NCI-H82 treated with DMSO at 0.1 percent for 48 hours (cell line): Measurements from ENCODE around the gene RANBP3.
"Not testable (repeated sequence)": the region's sequence is repeated elsewhere in the genome, so short reads cannot be mapped to it uniquely, and the experiment has no call there.

Experiments
- DNase-seq: peaks from one replicate; lab custom pipeline; 2025; ENCODE audit not compliant: unreplicated experiment; lab: John Stamatoyannopoulos, UW

RANBP3 gene

GRCh38 chr19:5987077-5987818 is 9.3 kb upstream of the RANBP3 start:
- peak; percentile 50 for DNase-seq

GRCh38 chr19:5985837-5986236 is 7.9 kb upstream of the RANBP3 start:
- DNase-seq: not testable (repeated sequence)

- no peak for DNase-seq
Measured at GRCh38 chr19:5985098-5985783, 7.3 kb upstream of the RANBP3 start.

- DNase-seq: no peak
Measured at GRCh38 chr19:5984600-5984999, 6.7 kb upstream of the RANBP3 start.

- no peak for DNase-seq
Measured at GRCh38 chr19:5983367-5983955, 5.5 kb upstream of the RANBP3 start.

- no peak for DNase-seq
Measured at GRCh38 chr19:5978606-5979552, 939 bp upstream of the RANBP3 start.

- DNase-seq: no peak
Measured at GRCh38 chr19:5977222-5977784, 637 bp downstream of the RANBP3 start.

GRCh38 chr19:5976768-5977167 is 1.2 kb downstream of the RANBP3 start:
- DNase-seq: no peak

GRCh38 chr19:5975388-5975728 is 2.6 kb downstream of the RANBP3 start:
- no peak for DNase-seq

GRCh38 chr19:5974721-5975387 is 3.1 kb downstream of the RANBP3 start:
- no peak for DNase-seq

- DNase-seq: no peak
Measured at GRCh38 chr19:5973867-5974635, 3.9 kb downstream of the RANBP3 start.

GRCh38 chr19:5973376-5973775 is 4.6 kb downstream of the RANBP3 start:
- no peak for DNase-seq

- DNase-seq: no peak
Measured at GRCh38 chr19:5972355-5972731, 5.6 kb downstream of the RANBP3 start.

- no peak for DNase-seq
Measured at GRCh38 chr19:5971714-5972354, 6.1 kb downstream of the RANBP3 start.

GRCh38 chr19:5969476-5969875 is 8.5 kb downstream of the RANBP3 start:
- no peak for DNase-seq

- no peak for DNase-seq
Measured at GRCh38 chr19:5968431-5969373, 9.2 kb downstream of the RANBP3 start.

GRCh38 chr19:5967994-5968430 is 9.9 kb downstream of the RANBP3 start:
- DNase-seq: no peak

GRCh38 chr19:5967571-5967970 is 10.4 kb downstream of the RANBP3 start:
- no peak for DNase-seq
